Stimulated activated CD4-positive, alpha-beta T cell treated with anti-CD3 and anti-CD28 coated beads, Interleukin-4, amount 100 ng/mL, for 24 hours (primary cell): ENCODE measurements around the gene DPH5.
A peak's percentile ranks its signal among the peaks of the same experiment; 100 is the strongest.
"Not testable (repeated sequence)": the region's sequence is repeated elsewhere in the genome, so short reads cannot be mapped to it uniquely, and the experiment has no call there.

ENCODE experiments used
- DNase-seq: peaks from one replicate; pipeline ENCODE4 v3.0.0-alpha.2; 2020

Gene DPH5, protein sequence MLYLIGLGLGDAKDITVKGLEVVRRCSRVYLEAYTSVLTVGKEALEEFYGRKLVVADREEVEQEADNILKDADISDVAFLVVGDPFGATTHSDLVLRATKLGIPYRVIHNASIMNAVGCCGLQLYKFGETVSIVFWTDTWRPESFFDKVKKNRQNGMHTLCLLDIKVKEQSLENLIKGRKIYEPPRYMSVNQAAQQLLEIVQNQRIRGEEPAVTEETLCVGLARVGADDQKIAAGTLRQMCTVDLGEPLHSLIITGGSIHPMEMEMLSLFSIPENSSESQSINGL

DNA sequence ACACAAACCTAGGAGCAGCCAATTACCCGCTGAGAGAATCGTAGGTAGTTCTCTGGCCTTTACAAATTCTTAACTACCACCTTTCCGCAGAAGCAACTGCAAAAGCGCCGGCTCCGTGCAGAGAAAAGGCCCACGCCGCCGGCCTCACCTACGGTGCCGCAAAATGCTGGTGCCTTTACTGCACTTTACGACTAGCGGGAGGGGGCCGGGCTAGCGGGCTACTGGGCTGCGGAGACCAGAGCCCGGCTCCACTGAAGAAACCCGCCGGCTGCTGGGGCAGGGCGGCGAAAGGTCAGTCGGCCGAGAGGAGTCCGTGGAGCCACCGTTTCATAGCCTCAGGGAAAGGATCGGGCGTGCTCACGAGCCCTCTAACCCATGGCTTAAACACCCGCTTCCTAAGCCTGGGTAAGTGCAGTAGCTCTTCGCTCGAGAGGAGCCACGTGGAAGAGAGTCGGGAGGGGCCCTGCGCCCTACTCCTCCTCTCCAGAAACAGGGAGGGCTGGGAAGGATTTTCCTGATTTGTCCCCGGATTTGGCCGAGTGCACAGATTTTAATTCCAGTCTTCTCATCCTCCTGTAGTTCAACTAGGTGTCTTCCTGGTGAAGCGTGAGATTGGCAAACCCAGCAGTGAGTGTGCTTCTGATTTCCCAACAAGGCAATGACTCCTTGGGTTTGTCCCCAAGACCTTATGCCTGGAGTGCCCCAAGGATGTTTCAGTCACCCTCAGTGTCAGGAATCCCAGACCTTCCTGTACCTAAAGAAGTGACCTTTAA is at the start of gene DPH5:
Gene DPH5, minus strand, starts transcription at position 128 of the 773 bp plus-strand sequence. CDS start 341 bp downstream, outside the sequence.
- DNase-seq, result peak; percentile 92

DNA sequence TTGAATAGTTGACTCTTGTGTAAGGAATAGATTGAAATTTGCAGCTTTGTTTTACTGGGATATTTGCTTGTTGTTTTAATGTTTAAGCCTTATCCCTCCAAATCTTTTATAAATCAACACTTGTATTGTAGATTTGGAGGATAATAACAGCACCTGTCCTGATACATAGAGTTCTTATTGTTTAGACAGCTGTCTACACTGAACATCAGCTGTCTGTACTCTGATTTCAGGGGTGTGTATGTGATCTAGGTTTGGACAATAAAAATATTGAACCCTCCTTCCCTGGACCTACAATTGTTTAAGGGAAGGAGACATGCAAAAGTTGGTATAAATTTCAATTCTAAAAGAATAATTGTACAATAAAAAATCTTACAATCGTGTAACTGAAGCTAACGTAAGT is 48.3 kb upstream of the DPH5 start:
- no peak for DNase-seq

DNA sequence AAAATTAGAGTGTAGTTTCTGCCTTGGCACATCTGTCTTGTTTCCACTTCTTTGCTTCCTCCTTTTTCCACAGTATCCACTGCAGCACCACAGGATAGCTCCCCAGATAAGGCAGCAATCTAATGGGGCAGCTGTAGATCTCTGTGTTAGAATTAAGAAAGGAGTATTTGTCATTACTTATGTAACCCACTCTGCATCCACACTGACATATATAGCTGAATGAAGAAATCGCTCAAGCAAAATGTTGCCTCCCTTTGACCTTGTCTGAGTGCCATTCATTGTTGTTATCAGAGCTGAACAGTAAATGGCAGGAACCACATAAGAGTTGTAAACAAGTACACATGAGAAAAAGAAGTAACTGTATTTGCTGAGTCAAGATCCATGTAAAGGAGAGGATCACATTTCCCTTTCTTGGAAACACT is 45.9 kb upstream of the DPH5 start:
- no peak for DNase-seq

DNA sequence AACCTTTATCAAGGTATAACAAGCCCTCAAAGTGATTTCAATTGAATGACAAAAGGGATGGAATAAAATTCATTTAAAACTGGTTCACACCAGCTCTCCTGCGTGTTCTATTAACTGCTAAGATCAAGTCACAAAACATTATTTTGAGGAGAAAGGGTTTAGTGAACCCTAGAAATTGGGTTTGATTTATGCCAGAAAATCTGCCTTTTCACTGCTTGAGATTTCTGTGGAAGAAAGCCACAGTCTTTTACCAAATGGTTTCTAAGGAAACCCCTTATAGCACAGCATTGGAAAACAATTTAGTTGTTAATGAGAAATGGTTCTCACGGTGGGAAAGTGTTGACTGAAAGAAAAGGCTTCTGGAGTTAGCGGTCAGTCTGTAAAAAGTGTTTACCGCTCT is 43.6 kb upstream of the DPH5 start:
- no peak for DNase-seq

DNA sequence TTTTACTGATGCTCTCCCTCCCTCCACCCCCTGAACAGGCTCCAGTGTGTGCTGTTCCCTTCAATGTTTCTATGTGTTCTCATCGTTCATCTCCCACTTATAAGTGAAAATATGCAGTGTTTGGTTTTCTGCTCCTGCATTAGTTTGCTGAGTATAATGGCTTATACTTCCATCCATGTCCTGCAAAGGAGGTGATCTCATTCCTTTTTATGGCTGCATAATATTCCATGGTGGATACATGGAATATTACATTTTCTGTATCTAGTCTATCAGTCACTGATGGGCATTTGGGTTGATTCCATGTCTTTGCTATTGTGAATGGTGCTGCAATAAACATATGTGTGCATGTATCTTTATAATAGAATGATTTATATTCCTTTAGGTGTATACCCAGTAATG is 41.4 kb upstream of the DPH5 start:
- DNase-seq, result not testable (repeated sequence)

DNA sequence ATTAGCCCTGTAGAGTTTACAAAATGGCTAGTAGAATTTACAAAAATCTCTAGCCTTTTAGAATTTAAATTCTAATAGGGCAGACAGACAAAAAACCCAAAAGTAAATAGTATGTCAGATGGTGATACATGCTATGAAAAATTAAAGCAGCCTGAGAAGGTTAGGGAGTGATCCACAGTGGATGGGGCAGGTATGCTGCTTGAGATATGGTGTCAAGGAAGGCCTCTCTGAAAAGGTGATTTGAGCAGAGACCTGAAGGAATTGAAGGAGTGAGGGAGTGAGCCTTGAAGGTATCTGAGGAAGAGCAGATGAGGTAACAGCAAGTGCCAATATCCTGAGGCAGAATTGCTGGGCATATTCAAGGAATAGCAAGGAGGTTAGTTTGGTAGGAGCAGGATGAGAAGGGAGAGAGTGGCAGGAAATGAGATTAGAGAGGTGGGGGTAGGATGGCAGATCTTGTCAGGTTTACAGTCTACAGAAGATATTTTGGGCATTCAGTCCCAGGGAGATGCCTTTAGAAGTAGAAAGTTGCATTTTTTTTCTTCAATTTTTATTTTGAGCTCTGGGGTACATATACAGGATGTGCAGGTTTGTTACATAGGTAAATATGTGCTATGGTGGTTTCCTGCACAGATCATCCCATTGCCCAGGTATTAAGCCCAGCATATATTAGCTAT is 40.8 kb upstream of the DPH5 start:
- no peak for DNase-seq

DNA sequence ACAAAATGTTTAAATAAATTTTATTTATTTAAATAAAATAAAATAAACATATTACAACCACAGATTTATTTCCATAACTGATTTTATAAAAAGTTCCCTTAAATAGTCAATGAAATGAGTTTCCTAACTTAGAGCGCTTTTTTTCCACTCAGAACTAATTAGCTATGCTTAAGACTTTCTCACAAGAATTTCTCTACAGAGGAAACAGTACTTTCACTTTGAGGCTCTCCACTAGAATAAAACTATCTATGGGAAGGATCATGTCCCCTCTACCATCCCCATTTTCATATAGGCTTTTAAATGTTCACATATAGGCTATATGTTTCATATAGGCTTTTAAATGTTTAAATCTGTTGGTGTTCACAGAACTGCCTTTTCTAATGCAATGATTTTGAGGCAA is 40.0 kb upstream of the DPH5 start:
- no peak for DNase-seq

DNA sequence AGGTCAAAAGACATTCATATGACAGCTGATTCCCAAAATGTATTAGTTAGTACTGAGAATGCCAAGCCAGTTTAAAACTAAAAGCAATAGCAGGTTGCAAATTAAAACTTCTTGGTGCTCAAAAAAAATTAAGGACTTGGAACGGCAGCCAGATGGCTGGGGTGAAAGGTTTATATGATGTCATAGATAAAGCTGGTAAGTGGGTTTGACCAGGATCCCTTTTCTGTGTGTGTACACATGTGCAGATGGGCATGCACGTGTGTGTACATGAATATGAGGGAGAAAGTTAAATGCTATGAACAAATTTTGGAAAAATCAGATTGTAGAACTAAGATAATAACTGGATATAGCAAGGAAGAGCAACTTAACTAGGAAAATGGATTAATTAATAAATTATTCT is 39.1 kb upstream of the DPH5 start:
- no peak for DNase-seq

DNA sequence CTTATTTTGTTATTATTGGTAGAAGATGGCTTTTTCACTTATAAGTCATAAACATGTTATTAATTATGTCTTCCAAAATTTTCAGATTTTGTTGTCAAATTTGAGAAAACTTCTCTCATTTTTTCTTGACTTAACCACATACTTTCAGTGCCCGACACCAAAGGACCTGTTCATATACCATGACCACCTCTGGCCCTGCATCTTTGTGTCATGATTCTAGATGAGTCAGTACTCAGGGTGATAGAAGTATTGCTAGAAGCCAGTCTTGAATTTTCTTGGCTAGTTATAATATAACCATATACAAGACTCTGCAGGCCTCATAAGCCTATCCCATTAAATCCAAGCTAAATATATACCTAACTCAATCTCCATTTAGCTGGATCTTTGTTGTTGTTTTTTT is 35.4 kb upstream of the DPH5 start:
- DNase-seq, result no peak

DNA sequence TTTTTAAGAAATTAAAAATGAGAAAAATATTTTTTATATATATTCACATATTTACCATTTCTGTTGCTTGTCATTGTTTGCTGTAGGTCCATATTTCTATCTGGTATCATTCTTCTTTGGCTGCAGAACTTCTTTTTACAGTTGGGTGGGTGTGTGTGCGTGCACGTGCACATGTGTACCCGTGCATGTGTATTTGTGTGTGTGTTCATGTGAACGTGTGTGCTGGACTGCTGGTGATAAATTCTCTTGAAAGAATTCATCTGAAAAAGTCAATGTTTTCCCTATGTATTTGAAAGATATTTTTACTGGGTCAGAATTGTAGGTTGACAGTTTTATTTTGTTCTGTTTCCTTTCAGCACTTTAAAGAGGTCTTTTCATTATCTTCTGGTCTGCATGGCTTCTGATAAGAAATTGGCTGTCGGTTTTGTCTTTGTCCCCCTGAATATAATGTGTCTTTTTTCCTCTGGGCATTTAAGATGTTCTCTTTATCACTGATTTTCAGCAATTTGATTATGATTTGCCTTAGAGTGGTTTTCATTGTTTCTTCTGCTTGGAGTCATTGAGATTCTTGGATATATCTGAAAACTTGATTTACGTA is 34.5 kb upstream of the DPH5 start:
- no peak for DNase-seq

DNA sequence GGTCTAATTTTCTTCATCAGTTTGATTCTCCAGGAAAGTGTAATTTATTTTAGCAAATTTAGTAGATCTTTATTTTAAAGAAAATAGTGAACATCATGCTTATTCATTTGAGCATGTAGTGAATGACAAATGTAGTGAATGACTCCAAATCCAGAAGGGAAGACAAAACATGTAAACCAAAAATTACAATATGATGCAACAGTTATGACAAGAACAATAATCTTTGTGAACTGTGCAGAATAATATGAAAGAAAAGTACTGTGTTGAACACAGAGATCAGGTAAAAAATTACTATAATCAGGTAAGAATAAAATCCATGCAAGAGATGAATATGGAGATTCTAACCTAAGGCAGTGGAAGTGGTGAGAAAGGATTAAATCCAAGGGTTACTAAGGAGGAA is 30.0 kb upstream of the DPH5 start:
- no peak for DNase-seq

DNA sequence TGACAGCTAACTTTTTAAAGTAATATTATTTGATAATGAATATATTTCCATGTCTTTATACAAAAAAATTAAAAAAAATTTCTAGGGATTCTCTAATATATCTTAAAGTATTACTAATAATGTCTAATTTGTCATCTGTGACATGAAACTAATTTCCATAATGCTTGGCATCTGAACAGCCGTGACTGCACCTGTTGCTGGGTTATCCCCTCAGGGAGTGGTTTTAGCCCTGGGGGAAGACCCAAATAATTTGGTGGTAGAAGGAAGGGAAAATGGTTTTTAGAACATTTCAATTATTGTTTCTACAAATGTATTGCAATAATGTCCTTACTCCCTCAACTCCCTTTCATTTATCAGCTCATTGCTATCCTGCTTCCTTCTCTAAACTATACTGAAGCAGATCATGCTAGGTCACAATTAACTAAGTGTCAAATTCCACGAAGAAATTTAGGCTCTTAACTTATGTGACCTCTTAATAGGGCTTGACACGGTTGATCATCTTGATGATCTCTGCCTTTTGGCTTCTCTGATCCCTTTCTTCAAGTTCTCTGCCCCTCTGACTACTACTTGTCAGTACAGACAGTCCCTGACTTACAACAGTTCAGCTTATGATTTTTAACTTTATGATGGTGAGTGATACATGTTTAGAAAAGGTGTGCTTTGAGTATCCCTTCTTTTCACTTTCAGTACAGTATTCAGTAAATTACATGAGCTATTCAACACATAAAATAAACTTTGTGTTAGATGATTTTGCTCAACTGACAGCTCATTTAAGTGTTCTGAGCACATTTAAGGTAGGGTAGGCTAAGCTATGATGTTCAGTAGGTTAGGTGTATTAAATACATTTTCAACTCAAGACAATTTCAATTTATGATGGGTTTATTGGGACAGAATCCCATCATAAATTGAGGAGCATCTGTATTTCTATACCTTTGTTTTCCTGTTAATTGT is 26.4 kb upstream of the DPH5 start:
- DNase-seq, result no peak

DNA sequence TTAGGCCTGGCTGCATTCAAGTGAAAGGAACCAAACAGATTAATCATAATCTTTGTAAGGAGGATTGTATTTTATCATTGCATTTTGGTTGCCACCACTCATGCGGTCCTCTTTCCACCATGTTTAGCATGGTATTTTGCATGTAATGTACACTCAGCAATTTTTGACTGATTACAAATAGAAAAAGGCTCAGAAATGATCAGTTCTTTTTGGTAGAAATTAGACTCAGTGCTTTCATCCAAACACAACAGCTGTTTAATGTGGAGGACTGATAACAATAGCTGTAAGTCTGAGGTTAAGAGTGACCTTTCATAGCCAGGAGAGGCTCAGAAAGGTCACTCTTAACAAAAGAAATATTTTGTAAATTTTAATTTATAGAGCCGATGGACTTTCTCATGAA is 25.3 kb upstream of the DPH5 start:
- DNase-seq, result no peak

DNA sequence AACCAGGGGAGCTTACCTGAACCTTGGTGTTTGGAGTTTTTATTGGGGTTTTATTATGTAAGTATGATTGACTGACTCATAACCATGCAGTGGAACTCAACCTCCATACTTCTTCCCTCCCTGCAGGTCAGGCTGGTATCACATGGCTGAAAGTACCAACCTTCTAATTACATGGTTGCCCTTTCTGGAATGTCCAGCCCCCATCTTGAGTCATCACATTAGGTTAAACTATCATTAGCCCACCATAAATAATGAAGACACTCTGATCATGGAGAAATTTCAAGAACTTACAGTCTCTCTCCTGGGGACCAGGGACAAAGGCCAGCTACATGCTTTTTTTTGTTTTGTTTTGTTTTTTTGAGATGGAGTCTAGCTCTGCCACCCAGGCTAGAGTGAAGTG is 19.2 kb upstream of the DPH5 start:
- no peak for DNase-seq

DNA sequence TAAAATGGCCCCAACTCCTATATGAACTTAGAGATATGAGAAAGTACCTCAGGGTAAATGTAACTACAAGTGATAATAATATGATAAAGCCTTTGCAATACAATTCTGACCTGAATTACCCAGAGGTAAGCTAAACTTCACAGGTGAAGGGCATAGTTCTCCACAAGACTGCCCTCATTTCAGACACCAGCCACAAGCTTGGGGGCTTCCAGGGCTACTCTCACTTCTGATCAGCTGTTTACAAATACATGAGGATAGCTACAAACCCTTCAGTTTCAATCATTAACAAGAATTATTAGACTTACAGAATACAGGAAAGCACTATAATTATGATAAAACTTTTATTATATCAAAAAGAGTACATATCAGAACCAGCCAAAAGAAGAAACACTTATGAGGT is 18.7 kb upstream of the DPH5 start:
- DNase-seq, result no peak

DNA sequence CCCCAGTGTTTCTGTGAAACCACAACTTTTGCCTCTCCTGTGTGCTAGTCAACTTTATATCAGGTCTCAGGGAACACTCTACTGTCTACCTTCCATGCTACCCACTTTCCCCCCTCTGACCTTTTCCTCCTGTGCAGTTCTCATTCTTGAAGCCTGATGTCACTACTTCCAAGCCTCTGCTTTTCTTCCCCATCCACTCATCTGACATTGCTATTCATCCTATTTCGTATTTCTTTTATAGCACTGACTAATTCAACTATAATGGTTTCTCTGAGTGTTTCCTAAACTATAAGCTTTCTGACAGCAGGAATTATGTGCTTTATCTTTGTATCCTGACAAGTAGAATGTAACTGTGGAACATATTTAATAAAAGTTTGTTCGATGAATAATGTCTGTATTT is 18.2 kb upstream of the DPH5 start:
- no peak for DNase-seq

DNA sequence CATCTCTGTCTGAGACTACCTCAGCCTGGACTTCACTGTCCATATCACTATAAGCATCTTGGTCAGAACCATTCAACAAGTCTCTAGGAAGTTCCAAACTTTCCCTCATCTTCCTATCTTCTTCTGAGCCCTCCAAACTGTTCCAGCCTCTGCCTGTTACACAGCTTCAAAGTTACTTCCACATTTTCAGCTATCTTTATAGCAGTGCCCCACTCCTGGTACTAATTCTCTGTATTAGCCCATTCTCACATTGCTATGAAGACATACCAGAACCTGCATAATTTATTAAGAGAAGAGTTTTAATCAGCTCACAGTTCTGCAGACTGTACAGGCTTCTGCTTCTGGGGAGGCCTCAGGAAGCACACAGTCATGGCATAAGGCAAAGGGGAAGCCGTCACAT is 15.7 kb upstream of the DPH5 start:
- no peak for DNase-seq

DNA sequence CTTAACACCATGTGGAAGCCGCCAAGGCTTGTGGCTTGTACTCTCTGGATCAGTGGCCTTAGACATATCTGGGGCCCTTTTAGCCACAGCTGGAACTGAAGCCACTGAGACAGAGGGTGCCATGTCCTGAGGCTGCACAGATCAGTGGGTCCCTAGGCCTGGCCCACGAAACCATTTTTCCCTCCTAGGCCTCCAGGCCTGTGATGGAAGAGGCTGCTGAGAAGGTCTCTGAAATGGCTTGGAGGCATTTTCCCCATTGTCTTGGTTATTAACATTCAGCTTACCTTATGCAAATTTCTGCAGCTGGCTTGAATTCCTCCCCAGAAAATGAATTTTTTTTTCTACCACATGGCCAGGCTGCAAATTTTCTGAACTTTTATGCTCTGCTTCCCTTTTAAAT is 15.1 kb upstream of the DPH5 start:
- DNase-seq, result no peak

DNA sequence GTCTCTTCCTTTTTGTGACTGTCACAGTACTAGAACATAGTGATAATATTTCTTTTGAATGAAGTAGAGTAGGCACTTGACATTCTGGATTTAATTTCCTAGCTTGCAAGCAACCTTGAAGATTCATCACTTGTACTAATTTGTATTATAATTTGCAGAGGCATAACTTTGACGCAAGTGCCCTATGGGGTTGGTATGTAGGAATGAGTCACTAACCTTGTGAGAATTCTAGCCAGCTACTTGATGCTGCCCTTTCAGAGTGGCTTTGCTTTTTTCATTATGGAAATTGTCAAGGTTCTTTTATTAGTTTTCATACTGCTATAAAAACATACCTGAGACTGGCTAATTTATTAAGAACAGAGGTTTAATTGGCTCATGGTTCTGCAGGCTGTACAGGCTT is 13.7 kb upstream of the DPH5 start:
- no peak for DNase-seq

DNA sequence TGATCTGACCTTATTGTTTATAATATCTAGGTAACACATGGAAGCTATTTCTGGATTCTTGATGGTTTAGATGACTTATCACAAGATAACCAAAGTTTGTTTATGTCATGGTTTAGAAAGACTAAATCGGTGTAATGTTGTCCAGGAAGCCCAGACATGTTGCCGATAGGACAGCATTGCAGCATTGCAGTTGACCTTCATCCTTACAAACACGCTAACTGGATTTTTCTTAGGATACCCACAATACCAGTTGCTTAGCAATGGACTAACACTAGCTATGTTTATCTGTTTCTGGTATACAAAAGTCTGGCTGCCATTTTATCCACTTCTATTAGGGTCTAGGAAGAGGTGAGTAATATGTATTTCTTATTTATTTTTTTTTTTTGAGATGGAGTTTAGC is 11.7 kb upstream of the DPH5 start:
- DNase-seq, result no peak

DNA sequence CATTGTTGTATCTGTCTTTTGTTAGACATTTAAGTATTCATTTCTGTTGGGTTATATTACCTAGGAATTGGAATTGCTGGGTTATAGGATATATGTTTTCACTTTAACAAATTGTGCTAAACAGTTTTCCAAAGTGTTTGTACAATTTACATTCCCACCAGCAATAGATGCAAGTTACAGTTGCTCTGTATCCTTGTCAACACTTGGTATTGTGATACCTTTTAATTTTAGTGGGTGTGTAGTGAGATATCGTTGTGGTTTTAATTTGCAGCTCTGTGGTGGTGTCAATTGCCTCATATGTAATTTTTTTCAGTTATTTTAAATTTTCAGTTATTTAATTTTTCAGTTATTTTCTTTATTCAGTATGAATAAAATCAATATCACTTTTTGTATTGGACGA is 7.4 kb upstream of the DPH5 start:
- no peak for DNase-seq

DNA sequence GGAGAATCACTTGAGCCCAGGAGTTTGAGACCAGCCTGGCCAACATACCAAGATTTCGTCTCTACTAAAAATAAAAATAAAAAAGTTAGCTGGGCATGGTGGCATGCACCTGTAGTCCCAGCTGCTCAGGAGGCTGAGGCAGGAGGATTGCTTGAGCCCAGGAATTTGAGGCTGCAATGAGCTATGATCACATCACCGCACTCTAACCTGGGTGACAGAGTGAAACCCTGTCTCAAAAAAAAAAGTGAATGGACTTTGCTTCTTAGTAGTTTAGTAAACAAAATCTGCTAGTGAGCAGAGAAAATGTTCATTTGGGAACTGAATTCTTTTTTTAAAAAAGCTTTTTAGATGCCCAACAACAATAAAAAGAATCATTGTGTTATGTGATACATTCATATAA is 6.5 kb upstream of the DPH5 start:
- DNase-seq, result not testable (repeated sequence)

DNA sequence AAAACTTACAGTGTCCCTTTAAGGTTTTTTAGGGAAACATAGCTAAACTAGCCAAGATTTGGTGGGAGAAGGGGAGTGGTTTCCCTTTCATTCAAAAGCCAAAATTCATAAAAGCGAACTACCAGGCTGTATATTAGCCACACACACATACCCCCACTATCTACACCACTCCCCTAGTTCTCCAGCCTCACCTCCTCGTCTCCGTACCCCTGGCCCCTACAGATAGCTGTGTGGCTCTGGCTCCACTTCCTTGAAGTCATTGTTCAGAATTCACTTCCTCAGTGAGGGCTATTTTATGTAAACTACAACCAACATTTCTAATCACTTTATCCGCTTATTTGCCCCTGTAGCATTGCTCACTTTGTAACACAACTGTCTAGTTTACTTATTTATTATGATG is 5.3 kb upstream of the DPH5 start:
- DNase-seq, result no peak
